ENCODE data around the gene MRPL17. TPM values are rescaled to one million over a fixed set of nuclear protein-coding genes. Genes with fewer than 3 reads are reported as not detected.

MRPL17 gene
- total and polyA plus RNA-seq, 9 of the 15 experiments (the other 6 are each of a cell fraction or from before 2014, with no cell fraction given), result 33.9 to 81.6 (median 43.9) TPM

GRCh38 chr11:6719576-6719975 lies 36.4 kb upstream of the MRPL17 start:
- 18% methylated on average over 1 of the region's 1 CpG for WGBS (ENCODE audit: insufficient coverage, low coverage, missing lambda C conversion rate)
- H3K27ac ChIP-seq (ENCODE audit: extremely low read depth, low read depth, low read length), result no peak overlapping the region
- H3K9me1 ChIP-seq (ENCODE audit: control insufficient read depth, insufficient read depth, low read length), result no peaks in the 10 kb centered on the region
- no peak for TF ChIP-seq GABPB1 (CRISPR knock-in tag; IDR thresholded peaks at IDR 0.05)
- 0 out of 2 replicates have a peak, but pooled peaks have one; percentile 4 for TF ChIP-seq CBFA2T3 (IDR thresholded peaks at IDR 0.05)
- TF ChIP-seq KDM1A (IDR thresholded peaks at IDR 0.05), result no peak
- peak; percentile 77 for TF ChIP-seq TFE3 (CRISPR knock-in tag; IDR thresholded peaks at IDR 0.05)
- FAIRE-seq (peak; percentile 48), DNase-seq (ENCODE audit: extremely low read depth in 1 of 4, low spot score in 3 of 4) (no peak), ATAC-seq (no peak)
- H3K4me2 ChIP-seq (ENCODE audit: insufficient read depth, low read length), result no peak overlapping the region
- no peaks in the 10 kb centered on the region for H3K79me2 ChIP-seq (ENCODE audit: control insufficient read depth, insufficient read depth, low read length)
- no peaks in the 10 kb centered on the region for H3K4me1 ChIP-seq (replicated peaks in 1 of 2; ENCODE audit: control insufficient read depth in 2 of 2, insufficient read depth in 2 of 2, low read length in 2 of 2)
- H3K9me3 ChIP-seq (replicated peaks; ENCODE audit: control insufficient read depth, insufficient read depth, low read depth, low read length), result no peaks in the 10 kb centered on the region
- intact Hi-C loops (cut with micrococcal nuclease) (no loop called here), in situ Hi-C loops (cut with MboI) (no loop called here)
- H2AFZ ChIP-seq (ENCODE audit: low read depth, low read length), result no peak overlapping the region
- no peak overlapping the region for H3K9ac ChIP-seq (ENCODE audit: insufficient read depth in 1 of 2, low read depth in 2 of 2, low read length in 2 of 2)
- ChIA-PET POLR2A (interaction anchor here (0.5 to 1.3 kb wide), 3 partner anchors 9 to 37 kb away, joined by 3 to 8 read pairs (median 3); no protein-coding TSS in a partner anchor), CTCF (ENCODE audit: low intra/inter-chr PET ratio) (interaction anchor here (1.1 kb wide), 1 partner anchor 36 kb away, joined by 3 read pairs; no protein-coding TSS in a partner anchor)
- H4K20me1 ChIP-seq (replicated peaks; ENCODE audit: control insufficient read depth, insufficient read depth, low read length), result no peaks in the 10 kb centered on the region
- H3K4me3 ChIP-seq, result no peak overlapping the region
- no peaks in the 10 kb centered on the region for H3K27me3 ChIP-seq (ENCODE audit: control insufficient read depth in 2 of 2, insufficient read depth in 2 of 2, low read length in 2 of 2)
- no TSS peak for BruUV-seq (replicated peaks)
- no peaks in the 10 kb centered on the region for H3K36me3 ChIP-seq (ENCODE audit: control insufficient read depth, insufficient read depth, low read length)

GRCh38 chr11:6717426-6717825 lies 34.3 kb upstream of the MRPL17 start:
- POLR2A ChIA-PET, result interaction anchor here (0.6 kb wide), 1 partner anchor 105 kb away, joined by 3 read pairs; no protein-coding TSS in a partner anchor
- Histone ChIP-seq H3K27me3 (ENCODE audit: control insufficient read depth in 2 of 2, insufficient read depth in 2 of 2, low read length in 2 of 2) (no peaks in the 10 kb centered on the region), H3K9ac (ENCODE audit: insufficient read depth in 1 of 2, low read depth in 2 of 2, low read length in 2 of 2) (no peak overlapping the region), H3K9me1 (ENCODE audit: control insufficient read depth, insufficient read depth, low read length) (no peaks in the 10 kb centered on the region), H3K9me3 (replicated peaks; ENCODE audit: control insufficient read depth, insufficient read depth, low read depth, low read length) (no peaks in the 10 kb centered on the region), H2AFZ (ENCODE audit: low read depth, low read length) (no peak overlapping the region), H3K27ac (ENCODE audit: extremely low read depth, low read depth, low read length) (no peak overlapping the region), H3K79me2 (ENCODE audit: control insufficient read depth, insufficient read depth, low read length) (no peaks in the 10 kb centered on the region), H4K20me1 (replicated peaks; ENCODE audit: control insufficient read depth, insufficient read depth, low read length) (no peaks in the 10 kb centered on the region), H3K4me3 (no peak overlapping the region), H3K4me2 (ENCODE audit: insufficient read depth, low read length) (no peak overlapping the region), H3K4me1 (replicated peaks in 1 of 2; ENCODE audit: control insufficient read depth in 2 of 2, insufficient read depth in 2 of 2, low read length in 2 of 2) (no peaks in the 10 kb centered on the region), H3K36me3 (ENCODE audit: control insufficient read depth, insufficient read depth, low read length) (no peaks in the 10 kb centered on the region)
- in situ Hi-C loops (cut with MboI), result no loop called here
- DNase-seq (ENCODE audit: extremely low read depth in 1 of 4, low spot score in 3 of 4), result no peak
- CTCF ChIA-PET (ENCODE audit: low intra/inter-chr PET ratio), result no interaction called here
- WGBS (ENCODE audit: insufficient coverage, low coverage, missing lambda C conversion rate), result 59% methylated on average over 3 of the region's 3 CpGs
- TF ChIP-seq MCM3 (IDR thresholded peaks at IDR 0.05), result no peak
- TF ChIP-seq CREB3L1 (IDR thresholded peaks at IDR 0.05; ENCODE audit: borderline replicate concordance, low read depth), result no peak
- TF ChIP-seq RBM39 (optimal IDR thresholded peaks at IDR 0.05; ENCODE audit: low read depth, low read length), result no peak
- TF ChIP-seq ZNF561 (CRISPR knock-in tag; conservative IDR thresholded peaks at IDR 0.05), result no peak
- TF ChIP-seq HDAC8 (tag; IDR thresholded peaks at IDR 0.05), result no peak
- no peak for TF ChIP-seq SIN3A (IDR thresholded peaks at IDR 0.05; ENCODE audit: borderline replicate concordance in 2 of 2, control insufficient read depth in 1 of 2, low read depth in 2 of 2, low read length in 2 of 2)
- intact Hi-C loops (cut with micrococcal nuclease), result no loop called here
- ATAC-seq, result no peak
- BruUV-seq (replicated peaks), result no TSS peak
- no peak for FAIRE-seq

Data from K562 (cell line).